Smooth muscle cell (in vitro differentiated cells): Measurements from ENCODE around the gene ATP9B. TPM values are rescaled to one million over a fixed set of nuclear protein-coding genes. Genes with fewer than 3 reads are reported as not detected.

ENCODE experiments used
- DNase-seq: peaks from one replicate; lab custom pipeline; 2025; ENCODE audit not compliant: unreplicated experiment; lab: John Stamatoyannopoulos, UW
- H2AFZ ChIP-seq: fragments of 200-600 bp; sonication (generic); 2 replicates; pipeline ENCODE4 v1.6.0; 2016; ENCODE audit warnings: antibody characterized with exemption, low read depth, mild to moderate bottlenecking
- H3F3A ChIP-seq: fragments of 200-600 bp; sonication (generic); 2 replicates; pipeline ENCODE4 v1.6.0; 2017; ENCODE audit warnings: antibody characterized with exemption, low read depth
- H3K27ac ChIP-seq: fragments of 200-600 bp; sonication (generic); 2 replicates; pipeline ENCODE4 v1.5.1; 2016; ENCODE audit warnings: low read depth, mild to moderate bottlenecking
- H3K27me3 ChIP-seq: fragments of 200-600 bp; sonication (generic); 2 replicates; pipeline ENCODE4 v1.6.1; 2016; ENCODE audit warnings: low read depth, mild to moderate bottlenecking
- H3K36me3 ChIP-seq: fragments of 200-600 bp; sonication (generic); 2 replicates; pipeline ENCODE4 v1.5.1; 2016; ENCODE audit warnings: low read depth
- H3K4me1 ChIP-seq: fragments of 200-600 bp; sonication (generic); 2 replicates; pipeline ENCODE4 v1.5.1; 2016; ENCODE audit warnings: low read depth
- H3K4me2 ChIP-seq: fragments of 200-600 bp; sonication (generic); 2 replicates; pipeline ENCODE4 v1.6.0; 2016; ENCODE audit warnings: mild to moderate bottlenecking
- H3K4me3 ChIP-seq: fragments of 200-600 bp; sonication (generic); 2 replicates; pipeline ENCODE4 v1.5.1; 2016; ENCODE audit warnings: mild to moderate bottlenecking
- H3K79me2 ChIP-seq: fragments of 200-600 bp; sonication (generic); 2 replicates; pipeline ENCODE4 v1.6.0; 2016; ENCODE audit warnings: low read depth, mild to moderate bottlenecking
- H3K9ac ChIP-seq: fragments of 200-600 bp; sonication (generic); 2 replicates; pipeline ENCODE4 v1.6.0; 2016; ENCODE audit warnings: low read depth
- H3K9me3 ChIP-seq: fragments of 200-600 bp; sonication (generic); replicated peaks from 2 replicates; pipeline ENCODE4 v1.5.1; 2016; ENCODE audit warnings: low read depth
- H4K20me1 ChIP-seq: fragments of 200-600 bp; sonication (generic); 2 replicates; pipeline ENCODE4 v1.6.0; 2016; ENCODE audit warnings: low read depth
- CTCF ChIP-seq: fragments of 200-600 bp; sonication (generic); IDR thresholded peaks from 2 replicates; pipeline ENCODE4 v1.5.1; 2017; ENCODE audit warnings: borderline replicate concordance, mild to moderate bottlenecking, antibody characterized with exemption; ENCODE audit not compliant: insufficient read depth, poor library complexity, severe bottlenecking
- WGBS: methylation state at CpG from one replicate; pipeline ENCODE4 v1.1.7; 2016; ENCODE audit warnings: low lambda C conversion rate; 5-methylcytosine and 5-hydroxymethylcytosine counted together
- polyA plus RNA-seq: library from polyadenylated mRNA; unstranded; fragments of >200 nt; fragmentation: Nextera tagmentation; extraction: Ambion mirVana; gene quantifications from 2 replicates; pipeline ENCODE4 v1.2.1, GENCODE V29; 2016
- total RNA-seq: library from RNA; depleted of rRNA; stranded (reverse); fragments of >200 nt; gene quantifications from 2 replicates; pipeline ENCODE4 v1.2.3, GENCODE V29; 2014

Gene ATP9B
- total and polyA plus RNA-seq, 2 experiments from 2014 or later: 6.1 to 16.4 TPM

- WGBS: 92% methylated on average over 4 of the region's 4 CpGs
- Histone ChIP-seq H3K9ac (no peak overlapping the region), H3K4me1 (no peaks in the 10 kb centered on the region)
Measured at GRCh38 chr18:79147014-79147413, 77.8 kb downstream of the ATP9B start.

GRCh38 chr18:79151191-79151590, 82.0 kb downstream of the ATP9B start:
- Histone ChIP-seq H3K9ac (no peak overlapping the region), H3K4me3 (no peak overlapping the region), H3K27ac (no peak overlapping the region), H2AFZ (no peak overlapping the region), H3K79me2 (no peaks in the 10 kb centered on the region), H4K20me1 (no peaks in the 10 kb centered on the region), H3K9me3 (no peaks in the 10 kb centered on the region), H3K36me3 (no peaks in the 10 kb centered on the region), H3K27me3 (no peaks in the 10 kb centered on the region), H3K4me2 (no peak overlapping the region), H3F3A (peaks cover 2% of the 10 kb centered on the region), H3K4me1 (no peaks in the 10 kb centered on the region)
- no peak for TF ChIP-seq CTCF
- no peak for DNase-seq
- 100% methylated on average over 2 of the region's 2 CpGs for WGBS

More at GRCh38 chr18:79147014-79147413, 77.8 kb downstream of the ATP9B start:
- H3K27ac ChIP-seq: no peak overlapping the region
- DNase-seq: no peak
- H3K79me2 ChIP-seq: no peaks in the 10 kb centered on the region
- no peaks in the 10 kb centered on the region for H3K27me3 ChIP-seq
- TF ChIP-seq CTCF: no peak
- H4K20me1 ChIP-seq: no peaks in the 10 kb centered on the region
- H3F3A ChIP-seq: no peaks in the 10 kb centered on the region
- no peaks in the 10 kb centered on the region for H3K9me3 ChIP-seq
- no peak overlapping the region for H2AFZ ChIP-seq
- no peak overlapping the region for H3K4me2 ChIP-seq
- H3K36me3 ChIP-seq: no peaks in the 10 kb centered on the region
- no peak overlapping the region for H3K4me3 ChIP-seq

- Histone ChIP-seq H3K27me3 (no peaks in the 10 kb centered on the region), H3K4me1 (no peaks in the 10 kb centered on the region), H3K36me3 (no peaks in the 10 kb centered on the region), H3K79me2 (no peaks in the 10 kb centered on the region), H3F3A (peaks cover 5% of the 10 kb centered on the region), H3K9ac (peak overlapping the region; percentile 36), H3K4me3 (no peak overlapping the region), H3K27ac (peak overlapping the region; percentile 87), H3K9me3 (no peaks in the 10 kb centered on the region), H4K20me1 (no peaks in the 10 kb centered on the region), H2AFZ (no peak overlapping the region), H3K4me2 (peak overlapping the region; percentile 65)
- DNase-seq: no peak
- 84% methylated on average over 4 of the region's 4 CpGs for WGBS
- no peak for TF ChIP-seq CTCF
Measured at GRCh38 chr18:79156327-79156726, 87.1 kb downstream of the ATP9B start.

- H3F3A ChIP-seq: no peaks in the 10 kb centered on the region
- H3K79me2 ChIP-seq: no peaks in the 10 kb centered on the region
- no peak for DNase-seq
- no peaks in the 10 kb centered on the region for H3K9me3 ChIP-seq
- H3K27ac ChIP-seq: no peak overlapping the region
- no peak overlapping the region for H2AFZ ChIP-seq
- H3K4me2 ChIP-seq: no peak overlapping the region
- TF ChIP-seq CTCF: no peak
- no peak overlapping the region for H3K9ac ChIP-seq
- no peaks in the 10 kb centered on the region for H3K36me3 ChIP-seq
- H3K4me3 ChIP-seq: no peak overlapping the region
- no peaks in the 10 kb centered on the region for H3K4me1 ChIP-seq
- 64% methylated on average over 1 of the region's 1 CpG for WGBS
- no peaks in the 10 kb centered on the region for H3K27me3 ChIP-seq
- no peaks in the 10 kb centered on the region for H4K20me1 ChIP-seq
Measured at GRCh38 chr18:79164706-79165105, 95.5 kb downstream of the ATP9B start.
